Stimulated activated CD8-positive, alpha-beta memory T cell treated with anti-CD3 and anti-CD28 coated beads, Interleukin-2, amount 100 ng/mL, for 1 hour (primary cell): ENCODE data around the gene NDUFV1.
"Not testable (repeated sequence)": the region's sequence is repeated elsewhere in the genome, so short reads cannot be mapped to it uniquely, and the experiment has no call there.

Experiments used
- DNase-seq, 2 donors: peaks; one replicate each; pipeline ENCODE4 v3.0.0-alpha.2; 2020; ENCODE audit warnings: low read depth in 2 of 2

NDUFV1 gene

DNA sequence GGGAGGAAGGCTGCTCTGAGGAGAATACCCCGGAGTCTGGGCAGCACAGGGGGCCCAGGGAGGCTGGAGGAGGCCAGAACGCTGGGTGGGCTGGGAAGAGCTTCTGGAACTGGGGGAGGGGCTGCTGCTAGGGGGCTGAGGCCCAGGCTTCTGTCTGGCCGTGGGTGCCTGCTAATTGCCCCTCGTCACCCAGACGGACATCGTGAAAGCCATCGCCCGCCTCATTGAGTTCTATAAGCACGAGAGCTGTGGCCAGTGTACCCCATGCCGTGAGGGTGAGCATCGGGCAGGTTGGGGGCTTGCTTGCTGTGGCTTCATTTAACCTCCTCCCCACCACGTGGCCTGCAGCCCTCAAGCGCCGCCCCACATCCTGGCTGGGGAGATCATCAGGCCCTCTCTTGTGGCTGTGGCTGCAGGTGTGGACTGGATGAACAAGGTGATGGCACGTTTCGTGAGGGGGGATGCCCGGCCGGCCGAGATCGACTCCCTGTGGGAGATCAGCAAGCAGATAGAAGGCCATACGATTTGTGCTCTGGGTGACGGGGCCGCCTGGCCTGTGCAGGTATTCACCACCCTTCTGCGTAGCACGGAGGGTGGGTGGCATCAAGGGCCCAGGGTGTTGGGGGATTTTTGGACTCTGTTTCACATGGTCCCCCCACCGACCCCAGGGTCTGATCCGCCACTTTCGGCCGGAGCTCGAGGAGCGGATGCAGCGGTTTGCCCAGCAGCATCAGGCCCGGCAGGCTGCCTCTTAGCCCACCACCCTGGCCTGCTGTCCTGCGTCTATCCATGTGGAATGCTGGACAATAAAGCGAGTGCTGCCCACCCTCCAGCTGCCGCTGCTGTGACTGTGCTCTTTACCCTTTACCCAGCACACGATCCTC lies 5.2 kb downstream of the NDUFV1 start:
- no peak for DNase-seq

DNA sequence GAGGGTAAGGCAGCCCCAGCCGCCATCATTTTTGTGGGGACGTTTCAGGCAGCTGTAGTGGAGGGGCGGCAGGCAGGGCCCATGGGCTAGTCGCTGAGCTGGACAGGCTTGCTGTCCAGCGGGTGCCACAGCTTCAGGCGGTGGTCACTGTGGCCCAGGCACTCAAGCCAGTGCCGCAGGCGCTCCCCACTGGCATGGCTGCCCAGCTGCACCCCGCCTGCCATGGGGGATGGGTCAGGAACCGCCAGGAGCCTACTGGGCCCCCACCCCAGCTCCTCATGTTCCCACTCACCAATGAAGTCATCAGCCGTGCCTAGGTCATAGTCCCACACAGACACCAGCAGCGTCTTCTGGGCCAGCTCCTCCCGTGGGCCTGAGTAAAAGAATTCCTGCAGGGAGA lies 6.0 kb downstream of the NDUFV1 start:
- DNase-seq = no peak

DNA sequence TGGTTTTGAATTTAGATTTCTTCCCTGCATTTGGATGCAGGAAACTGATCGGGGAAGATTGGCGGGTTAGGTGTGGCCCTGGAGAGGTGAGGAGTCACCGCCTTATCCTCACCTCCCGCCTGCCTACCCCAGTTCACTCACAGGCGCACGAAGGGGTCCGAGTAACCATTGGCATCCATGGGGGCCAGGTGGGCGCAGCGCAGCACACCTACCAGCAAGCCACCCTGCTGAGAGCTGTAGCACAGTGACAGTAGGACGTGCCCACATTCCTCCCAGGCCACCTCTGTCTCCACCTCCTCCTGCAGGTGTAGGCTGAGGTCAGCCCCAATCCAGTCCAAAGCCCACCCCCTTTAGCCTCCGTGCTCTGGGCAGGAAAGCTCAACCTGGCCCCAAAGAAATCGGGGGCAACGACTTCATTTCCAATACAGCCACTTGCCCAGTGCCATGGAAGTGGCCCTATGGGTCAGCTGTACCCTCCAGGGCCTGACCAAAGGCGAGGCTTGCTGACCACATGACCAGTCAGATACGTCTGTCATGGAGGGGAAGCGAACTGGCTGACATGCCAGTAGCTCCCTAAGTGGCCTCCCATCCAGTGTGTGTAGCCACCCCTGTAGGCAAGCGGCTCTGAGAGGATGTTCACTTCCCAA lies 6.7 kb downstream of the NDUFV1 start:
- no peak for DNase-seq

DNA sequence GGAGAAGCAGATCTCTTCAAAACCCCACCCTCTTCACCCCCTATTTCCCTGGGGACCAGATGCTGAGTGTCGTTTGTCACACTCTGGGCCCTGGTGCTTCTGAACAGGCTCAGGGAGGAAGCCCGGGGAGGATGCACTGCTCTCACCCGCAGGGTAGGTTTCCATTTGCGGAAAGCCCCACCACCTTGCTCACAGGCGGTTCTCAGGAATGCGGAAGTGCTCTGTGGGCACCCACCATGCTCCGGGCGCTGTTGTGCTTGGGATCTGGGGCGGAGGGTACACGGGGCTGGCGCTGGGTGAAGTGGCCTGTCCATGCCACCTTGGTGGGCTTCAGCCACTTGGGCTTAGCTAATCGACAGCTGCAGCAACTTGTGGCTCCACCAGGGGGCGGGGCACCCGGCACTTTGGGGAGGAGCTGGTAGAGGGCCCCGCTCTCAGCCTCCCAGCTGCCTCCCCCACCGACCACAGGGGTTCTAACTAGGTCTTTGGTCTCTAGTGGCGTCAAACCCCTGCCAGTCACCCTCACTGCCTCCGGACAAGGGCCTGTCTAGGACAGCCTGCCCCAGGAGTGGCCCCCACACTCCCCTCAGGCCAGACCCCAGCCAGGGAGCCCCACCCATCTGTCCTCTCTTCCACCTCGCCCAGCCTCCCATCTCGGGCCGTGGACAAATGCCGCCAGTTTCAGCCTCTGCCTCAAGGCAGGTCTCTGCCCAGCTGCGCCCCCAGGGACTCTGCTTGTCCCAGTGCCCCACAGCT lies 7.4 kb downstream of the NDUFV1 start:
- DNase-seq = peak; percentile 63 to 74

DNA sequence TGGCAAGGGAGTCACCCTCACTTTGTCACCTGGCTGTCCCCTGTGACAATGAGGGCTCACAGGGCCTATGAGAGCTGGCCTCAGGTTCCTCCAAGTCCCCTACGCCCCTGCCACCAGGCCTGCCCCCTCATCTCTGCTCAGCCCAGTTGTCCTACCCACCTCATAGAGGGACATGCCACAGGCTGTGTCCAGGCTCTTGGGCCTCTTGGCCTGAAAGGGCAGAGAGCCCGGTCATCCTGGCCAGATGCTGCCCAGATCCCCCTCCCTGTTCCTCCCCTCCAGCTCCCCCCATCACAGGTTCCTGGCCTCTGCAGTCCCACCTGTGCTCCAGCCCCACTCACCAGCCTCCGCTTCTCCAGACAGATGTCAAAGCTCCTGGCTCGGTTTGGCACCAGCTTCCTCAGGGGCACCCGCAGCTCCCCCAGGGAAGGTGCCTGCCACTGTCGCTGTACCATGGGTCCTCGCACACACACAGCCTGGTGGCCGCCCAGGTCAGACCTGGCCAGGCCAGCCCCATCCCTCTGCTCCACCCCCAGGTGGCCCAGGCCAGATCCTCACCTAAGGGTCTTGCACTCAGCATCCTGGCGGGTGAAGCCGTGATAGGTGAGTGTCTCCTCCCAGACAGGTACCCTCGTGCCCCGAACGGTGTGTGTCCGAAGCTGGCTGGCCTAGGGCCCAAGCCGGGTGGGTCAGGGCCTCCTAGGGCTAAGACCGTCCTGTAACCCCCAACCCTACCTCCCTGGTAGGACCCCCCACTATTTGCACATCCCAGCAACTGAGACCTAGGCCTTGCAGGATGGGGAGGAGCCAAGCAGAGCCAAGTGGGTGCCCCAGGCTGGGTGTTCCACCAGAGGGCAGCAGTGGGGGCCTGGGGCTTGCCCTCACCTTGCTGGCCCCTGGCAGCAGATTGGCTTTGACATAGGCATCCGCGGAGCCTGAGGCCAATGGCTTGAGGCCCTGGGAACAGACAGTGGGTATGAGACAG lies 8.3 kb downstream of the NDUFV1 start:
- DNase-seq = no peak

DNA sequence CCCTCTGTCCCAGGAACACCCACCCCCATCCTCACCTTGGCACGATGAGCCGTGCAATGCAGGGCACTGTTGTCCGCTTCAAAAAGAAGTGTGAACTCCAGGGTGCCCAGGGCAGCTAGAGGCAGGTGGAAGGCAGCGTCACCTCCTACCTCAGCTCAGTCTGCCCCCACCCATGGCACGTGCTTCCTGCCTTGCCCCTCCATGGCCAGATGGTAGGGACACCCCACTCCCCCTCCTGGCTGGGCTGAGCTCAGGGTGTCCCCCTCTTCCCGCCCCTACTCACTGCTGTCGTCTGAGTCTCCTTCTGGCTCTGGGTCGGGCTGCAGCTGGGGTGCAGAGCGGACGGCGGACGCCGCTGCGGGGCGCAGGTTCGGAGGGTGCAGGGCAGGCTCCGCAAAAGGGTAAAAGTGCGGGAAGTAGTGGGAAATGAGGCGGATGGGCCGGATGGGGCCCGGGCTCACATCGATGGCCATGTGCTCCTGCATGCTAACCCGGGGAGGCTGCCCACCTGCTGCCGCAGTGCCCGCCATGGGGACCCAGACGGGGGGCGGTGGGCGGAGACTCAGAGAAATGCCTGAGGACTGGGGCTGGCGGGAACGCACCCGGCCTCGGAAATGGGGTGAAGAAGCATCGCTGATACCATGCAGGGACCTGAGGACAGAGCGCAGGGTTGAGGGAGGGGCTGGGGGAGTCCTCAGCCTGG lies 9.1 kb downstream of the NDUFV1 start:
- DNase-seq = no peak

DNA sequence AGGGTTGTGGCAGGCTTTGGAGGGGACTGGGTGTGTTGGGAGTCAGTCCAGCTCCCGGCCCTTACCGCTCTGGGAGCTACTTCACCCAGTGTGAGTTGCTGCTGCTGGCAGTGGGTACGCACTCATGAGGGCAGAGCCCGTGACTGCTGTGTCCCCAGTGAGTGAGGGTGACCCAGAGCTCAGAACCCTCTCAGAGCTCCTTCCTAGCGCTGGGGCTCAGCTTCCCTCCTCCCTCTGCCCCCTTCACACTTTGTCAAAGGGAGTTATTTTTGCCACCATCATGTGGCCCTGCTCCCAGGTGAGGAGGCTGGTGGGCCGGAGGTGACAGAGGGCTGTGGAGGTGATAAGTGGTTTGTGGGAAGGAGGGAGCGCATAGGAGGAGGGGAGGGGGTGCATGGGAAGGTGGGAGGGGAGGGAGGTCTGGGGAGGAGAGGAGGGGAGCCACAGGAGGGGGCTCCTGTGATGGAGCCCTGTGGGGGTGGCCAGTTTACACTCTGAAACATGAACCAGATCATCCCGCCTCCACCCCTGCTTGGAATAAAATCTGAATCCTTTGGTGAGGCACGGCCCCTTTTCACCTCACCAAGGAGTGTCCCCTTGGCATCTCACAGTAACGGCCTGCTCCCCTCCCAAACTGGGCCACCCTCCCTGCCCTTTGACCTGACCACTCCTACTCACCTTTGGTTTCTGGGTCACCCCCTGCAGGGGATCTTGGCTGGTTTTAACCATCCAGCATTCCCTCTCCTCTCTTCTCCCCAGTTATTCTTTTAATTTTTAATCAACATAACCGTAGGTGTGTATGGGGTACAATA lies 9.9 kb downstream of the NDUFV1 start:
- DNase-seq = no peak

DNA sequence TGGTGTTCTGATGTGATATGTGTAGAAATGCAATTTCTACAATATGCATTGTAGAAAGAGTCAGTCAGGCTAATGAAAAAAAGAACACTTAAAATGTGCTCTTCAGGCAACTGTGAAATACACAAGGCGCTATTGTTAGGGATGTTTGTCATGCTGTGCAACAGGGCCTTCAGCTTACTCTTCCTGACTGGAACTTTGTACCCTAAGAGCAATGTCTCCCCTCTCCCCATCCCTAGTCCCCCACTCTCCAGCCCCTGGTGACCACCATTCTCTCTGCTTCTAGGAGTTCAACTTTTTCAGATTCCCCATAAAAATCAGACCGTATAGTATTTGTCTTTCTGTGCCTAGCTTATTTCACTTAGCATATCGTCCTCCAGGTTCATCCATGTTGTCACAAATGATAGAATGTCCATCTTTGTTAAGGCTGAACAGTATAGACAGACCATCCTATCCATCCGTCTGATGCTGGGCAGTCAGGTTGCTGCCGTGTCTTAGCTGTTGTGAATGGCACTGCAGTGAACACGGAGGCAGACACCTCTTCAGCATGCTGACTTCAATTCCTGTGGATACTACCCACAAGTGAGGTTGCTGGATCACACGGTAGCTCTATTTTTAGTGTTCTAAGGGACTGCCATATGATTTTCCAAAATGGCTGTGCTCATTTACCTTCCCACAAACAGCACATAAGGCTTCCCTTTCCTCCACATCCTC lies 10.7 kb downstream of the NDUFV1 start:
- no peak for DNase-seq

DNA sequence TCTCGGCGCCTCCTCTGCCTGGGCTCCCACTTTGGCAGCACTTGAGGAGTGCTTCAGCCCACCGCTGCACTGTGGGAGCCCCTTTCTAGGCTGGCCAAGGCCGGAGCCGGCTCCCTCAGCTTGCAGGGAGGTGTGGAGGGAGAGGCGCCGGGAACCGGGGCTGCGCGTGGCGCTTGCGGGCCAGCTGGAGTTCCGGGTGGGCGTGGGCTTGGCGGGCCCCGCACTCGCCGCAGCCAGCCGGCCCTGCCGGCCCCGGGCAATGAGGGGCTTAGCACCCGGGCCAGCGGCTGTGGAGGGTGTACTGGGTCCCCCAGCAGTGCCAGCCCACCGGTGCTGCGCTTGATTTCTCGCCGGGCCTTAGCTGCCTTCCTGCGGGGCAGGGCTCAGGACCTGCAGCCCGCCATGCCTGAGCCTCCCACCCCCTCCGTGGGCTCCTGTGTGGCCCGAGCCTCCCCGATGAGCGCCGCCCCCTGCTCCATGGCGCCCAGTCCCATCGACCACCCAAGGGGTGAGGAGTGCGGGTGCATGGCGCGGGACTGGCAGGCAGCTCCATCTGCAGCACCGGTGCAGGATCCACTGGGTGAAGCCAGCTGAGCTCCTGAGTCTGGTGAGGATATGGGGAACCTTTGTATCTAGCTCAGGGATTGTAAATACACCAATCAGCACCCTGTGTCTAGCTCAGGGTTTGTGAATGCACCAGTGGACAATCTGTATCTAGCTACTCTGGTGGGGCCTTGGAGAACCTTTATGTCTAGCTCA lies 12.3 kb downstream of the NDUFV1 start:
- DNase-seq = not testable (repeated sequence)

DNA sequence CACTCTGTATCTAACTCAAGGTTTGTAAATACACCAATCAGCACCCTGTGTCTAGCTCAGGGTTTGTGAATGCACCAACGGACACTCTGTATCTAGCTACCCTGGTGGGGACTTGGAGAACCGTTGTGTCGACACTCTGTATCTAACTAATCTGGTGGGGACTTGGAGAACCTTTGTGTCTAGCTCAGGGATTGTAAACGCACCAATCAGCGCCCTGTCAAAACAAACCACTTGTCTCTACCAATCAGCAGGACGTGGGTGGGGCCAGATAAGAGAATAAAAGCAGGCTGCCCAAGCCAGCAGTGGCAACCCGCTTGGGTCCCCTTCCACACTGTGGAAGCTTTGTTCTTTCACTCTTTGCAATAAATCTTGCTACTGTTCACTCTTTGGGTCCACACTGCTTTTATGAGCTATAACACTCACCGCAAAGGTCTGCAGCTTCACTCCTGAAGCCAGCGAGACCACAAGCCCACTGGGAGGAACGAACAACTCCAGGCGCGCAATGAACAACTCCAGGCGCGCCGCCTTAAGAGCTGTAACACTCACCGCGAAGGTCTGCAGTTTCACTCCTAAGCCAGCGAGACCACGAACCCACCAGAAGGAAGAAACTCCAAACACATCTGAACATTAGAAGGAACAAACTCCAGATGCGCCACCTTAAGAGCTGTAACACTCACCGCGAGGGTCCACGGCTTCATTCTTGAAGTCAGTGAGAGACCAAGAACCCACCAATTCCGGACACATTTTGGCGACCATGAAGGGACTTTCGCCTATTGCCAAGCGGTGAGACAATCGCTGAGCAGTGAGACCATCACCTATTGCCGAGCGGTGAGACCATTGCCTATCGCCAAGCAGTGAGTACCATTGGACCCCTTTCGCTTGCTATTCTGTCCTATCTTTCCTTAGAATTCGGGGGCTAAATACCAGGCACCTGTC lies 13.2 kb downstream of the NDUFV1 start:
- not testable (repeated sequence) for DNase-seq

DNA sequence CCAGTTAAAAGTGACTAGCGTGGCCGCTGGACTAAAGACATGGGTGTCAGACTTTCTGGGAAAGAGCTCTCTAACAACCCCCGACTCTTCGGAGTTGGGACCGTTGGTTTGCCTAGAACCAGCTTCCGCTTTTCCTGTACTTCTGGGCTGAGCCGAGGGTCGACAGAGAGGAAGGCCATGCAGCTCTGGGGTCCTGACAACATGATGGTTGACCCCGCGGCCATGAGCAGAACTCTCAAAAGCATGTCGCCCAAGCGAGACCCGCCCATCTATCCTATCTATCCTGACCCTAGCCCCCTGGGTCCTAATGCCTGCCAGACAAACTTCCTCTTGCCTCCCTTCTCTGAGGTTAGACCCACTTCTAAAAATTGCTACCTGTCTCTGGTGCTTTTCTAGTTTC lies 13.9 kb downstream of the NDUFV1 start:
- DNase-seq = not testable (repeated sequence)

DNA sequence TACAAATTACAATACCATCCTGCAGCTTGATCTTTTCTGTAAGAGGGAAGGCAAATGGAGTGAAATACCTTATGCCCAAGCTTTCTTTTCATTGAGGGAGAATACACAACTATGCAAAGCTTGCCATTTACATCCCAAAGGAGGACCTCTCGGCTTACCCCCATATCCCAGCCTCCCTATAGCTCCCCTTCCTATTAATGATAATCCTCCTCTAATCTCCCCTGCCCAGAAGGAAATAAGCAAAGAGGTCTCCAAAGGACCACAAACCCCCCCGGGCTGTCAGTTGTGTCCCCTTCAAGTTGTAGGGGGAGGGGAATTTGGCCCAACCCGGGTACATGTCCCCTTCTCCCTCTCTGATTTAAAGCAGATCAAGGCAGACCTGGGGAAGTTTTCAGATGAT lies 15.2 kb downstream of the NDUFV1 start:
- not testable (repeated sequence) for DNase-seq

DNA sequence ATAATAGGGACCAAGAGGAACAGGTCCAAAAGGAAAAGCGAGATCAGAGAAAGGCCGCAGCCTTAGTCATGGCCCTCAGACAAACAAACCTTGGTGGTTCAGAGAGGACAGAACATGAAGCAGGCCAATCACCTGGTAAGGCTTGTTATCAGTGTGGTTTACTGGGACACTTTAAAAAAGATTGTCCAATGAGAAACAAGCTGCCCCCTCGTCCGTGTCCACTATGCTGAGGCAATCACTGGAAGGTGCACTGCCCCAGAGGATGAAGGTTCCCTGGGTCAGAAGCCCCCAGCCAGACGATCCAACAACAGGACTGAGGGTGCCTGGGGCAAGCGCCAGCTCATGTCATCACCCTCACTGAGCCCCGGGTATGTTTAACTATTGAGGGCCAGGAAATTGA lies 16.2 kb downstream of the NDUFV1 start:
- DNase-seq = not testable (repeated sequence)

DNA sequence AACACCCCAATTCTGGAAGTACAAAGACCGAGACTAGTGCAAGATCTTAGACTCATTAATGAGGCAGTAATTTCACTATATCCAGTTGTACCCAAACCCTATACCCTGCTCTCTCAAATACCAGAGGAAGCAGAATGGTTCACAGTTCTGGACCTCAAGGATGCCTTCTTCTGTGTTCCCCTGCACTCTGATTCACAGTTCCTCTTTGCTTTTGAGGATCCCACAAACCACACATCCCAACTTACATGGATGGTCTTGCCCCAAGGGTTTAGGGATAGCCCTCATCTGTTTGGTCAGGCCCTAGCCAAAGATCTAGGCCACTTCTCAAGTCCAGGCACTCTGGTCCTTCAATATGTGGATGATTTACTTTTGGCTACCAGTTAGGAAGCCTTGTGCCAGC lies 17.1 kb downstream of the NDUFV1 start:
- DNase-seq = not testable (repeated sequence)

DNA sequence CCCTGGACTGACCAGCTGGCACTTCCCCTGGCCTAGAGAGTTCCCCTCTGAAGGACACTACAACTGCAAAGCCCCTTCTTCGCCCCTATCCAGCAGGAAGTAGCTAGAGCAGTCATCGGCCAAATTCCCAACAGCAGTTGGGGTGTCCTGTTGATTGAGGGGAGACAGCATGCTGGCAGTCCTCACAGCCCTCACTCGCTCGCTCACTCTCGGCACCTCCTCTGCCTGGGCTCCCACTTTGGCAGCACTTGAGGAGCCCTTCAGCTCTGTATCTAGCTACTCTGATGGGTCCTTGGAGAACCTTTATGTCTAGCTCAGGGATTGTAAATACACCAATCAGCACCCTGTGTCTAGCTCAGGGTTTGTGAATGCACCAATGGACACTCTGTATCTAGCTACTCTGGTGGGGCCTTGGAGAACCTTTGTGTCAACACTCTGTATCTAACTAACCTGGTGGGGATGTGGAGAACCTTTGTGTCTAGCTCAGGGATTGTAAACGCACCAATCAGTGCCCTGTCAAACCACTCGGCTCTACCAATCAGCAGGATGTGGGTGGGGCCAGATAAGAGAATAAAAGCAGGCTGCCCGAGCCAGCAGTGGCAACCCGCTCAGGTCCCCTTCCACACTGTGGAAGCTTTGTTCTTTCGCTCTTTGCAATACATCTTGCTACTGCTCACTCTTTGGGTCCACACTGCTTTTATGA lies 19.5 kb downstream of the NDUFV1 start:
- DNase-seq = not testable (repeated sequence)

DNA sequence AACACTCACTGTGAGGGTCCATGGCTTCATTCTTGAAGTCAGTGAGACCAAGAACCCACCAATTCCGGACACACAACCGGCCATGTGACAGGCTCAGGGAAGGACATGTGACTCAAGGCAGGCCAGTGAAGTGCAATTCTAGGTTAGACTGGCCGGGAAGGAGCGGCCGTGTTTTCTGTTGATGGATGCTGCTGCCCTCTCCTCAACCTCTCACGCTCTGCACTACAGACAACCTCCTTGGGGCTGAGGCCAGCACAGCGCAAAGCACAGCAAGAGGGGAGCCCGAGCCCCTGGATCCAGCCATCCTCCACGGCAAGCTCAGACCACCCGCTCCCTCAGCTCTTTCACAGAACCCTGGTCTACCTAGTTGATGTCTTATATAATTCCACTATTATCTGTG lies 20.2 kb downstream of the NDUFV1 start:
- no peak for DNase-seq

DNA sequence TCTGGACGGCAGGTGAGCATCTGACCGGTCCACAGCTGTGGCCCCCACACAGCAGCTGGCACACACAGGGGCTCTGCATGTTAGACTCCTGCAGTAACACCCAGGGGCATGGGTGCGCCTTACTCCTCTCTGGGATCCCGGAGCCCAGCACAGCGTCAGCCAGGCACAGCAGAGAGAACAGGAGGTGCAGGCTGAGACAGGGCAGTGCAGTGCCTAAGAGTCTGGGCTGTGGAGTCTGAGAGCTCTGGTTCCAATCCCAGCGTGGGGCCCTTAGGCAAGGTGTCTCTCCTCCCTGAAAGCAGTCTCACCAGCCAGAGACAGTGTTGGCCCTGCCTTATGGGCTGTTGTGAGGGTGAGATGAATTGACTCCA lies 20.7 kb downstream of the NDUFV1 start:
- DNase-seq = no peak
